Raji (cell line): ENCODE data around the gene CACNA1A.

Experiments used
- POLR2A ChIP-seq: IDR thresholded peaks from 2 replicates; pipeline ENCODE4 v1.6.1; 2011; ENCODE audit warnings: low read depth, low read length, control low read depth; ENCODE audit not compliant: insufficient read depth

The CACNA1A gene

DNA sequence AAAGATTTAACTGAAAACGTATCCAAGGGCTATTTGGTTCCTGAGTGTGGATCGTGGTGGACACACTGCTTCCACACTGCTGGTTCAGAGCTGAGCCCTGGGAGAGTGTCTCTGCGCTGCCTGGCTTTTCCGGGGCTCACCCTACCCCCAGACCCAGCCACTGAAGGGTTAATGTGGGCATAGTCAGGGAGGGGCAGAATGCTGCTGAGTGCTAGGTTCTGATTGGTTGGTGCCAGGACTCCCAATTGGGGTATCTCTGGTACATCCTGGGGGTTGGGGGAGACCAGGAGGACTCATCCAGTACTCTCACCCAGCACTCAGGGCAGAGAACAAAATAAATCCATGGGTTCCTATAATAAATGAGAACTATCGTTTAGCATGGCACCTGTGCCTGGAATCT is 142.3 kb downstream of the CACNA1A start:
- no peak for TF ChIP-seq POLR2A

DNA sequence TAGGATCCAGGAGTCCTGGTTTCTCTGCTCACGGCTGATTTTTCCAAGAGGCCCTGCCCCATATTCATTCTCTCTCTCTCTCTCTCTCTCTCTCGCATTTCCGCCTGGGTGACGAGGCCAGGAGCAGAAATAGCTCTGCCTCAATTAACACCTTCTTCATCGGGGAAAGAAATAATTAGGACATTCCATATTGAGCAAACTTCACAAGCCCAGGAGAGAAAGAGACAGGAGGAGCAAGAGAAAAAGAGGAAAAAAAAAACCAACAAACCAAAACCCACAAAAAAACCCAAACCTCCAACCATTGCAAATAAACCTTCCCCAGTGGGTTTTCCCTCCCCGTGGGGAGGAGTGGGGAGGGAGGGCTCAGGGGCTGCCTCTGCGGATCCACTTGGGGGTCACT is 143.0 kb downstream of the CACNA1A start:
- no peak for TF ChIP-seq POLR2A

DNA sequence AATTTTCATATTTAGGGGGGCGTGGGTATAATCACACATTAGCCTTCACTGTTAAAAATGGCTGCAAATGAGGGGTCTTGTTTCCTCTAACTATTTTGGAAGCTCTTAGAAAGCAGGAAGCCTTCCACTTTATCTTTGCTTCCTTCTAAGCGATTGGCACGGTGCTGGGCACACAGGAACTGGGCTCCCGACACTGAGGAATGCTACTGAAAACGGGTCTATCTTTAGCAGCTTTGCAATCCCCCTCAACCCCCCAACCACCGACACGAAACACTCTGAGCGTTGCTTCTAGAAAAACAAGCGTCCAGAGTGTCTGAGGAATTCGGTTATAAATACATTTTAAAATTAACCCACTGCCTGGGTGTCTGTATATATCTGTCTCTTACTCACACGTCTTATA is 143.6 kb downstream of the CACNA1A start:
- TF ChIP-seq POLR2A: no peak

DNA sequence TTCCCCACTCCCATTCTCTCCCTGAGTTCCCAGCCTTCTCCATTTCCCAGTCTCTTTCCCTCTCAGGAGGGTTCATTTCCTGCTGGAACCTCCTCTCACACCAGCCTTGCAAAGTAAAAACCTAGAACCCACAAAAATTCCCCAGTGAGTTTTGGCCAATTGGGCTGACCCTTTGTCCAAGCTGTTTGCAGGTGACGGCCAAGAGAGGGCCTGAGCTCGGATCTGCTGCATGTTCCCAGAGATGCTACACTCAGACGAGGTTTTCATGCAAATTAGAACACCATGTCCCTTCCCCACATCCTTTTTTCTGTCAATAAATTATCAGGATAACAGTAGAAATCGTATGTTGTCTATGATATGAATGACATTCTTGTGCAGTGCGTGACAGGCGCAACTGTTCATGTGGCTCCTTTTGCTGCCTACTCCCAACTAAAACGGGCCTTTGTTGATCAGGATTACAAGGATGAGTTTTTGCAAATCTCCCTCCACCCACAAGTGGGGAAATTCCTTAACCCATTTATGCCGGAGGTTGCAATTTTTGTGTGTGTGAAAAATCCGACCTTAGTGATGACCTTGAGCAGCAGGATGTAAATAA is 149.5 kb downstream of the CACNA1A start:
- TF ChIP-seq POLR2A: no peak

DNA sequence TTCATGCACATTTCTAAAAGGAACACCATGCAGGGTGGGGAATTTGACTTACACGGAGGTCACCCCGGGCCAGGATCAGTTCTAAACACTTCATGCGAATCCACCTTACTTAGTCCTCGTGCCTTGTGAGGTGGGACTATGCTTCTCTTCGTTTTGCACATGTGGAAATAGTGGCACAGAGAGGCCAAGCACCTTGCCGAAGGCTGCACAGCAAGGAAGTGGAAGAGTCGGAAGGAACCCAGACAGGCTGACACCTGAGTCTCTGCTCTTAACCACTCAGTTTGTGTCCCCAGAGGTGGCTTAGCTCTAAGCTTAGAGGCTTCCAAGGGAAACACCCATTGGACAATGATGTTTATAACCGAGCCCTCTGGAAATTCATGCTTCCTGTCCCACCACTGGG is 150.1 kb downstream of the CACNA1A start:
- no peak for TF ChIP-seq POLR2A

DNA sequence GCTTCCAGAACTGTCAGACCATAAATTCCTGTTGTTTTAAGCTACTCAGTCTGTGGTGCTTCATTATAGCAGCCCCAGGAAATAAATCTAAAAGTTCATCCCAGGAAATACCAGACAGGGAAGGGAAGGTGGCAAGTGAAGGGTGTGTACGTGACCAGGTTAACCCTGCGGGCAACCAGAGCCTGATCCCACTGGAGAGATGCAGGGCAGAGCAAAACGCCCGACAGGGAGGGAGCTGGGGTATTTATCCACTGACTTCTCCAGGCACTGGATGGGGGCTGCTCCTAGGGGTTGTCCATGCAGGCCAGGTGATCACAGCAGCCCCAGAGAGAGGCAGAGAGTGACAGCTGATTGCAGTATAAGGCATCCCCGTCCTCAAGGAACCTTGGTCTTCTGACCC is 150.9 kb downstream of the CACNA1A start:
- no peak for TF ChIP-seq POLR2A

DNA sequence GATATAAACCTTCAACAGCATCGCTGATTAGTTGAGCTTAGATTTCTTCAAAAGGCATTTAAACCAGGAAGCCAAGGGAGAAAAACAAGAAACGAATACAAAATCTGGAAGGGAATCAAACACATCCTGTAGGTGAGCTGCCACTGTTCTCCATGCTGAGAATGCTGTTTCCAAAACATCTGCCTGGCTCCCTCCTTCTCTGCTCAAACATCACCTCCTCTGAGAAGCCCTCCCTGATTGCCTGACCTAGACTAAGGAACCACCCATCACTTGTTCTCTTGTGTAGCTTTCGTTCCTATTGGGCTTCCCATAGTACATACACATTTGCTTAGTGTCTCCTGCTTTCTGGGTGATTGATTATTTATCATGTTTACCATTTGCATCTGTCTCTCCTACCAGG is 152.7 kb downstream of the CACNA1A start:
- TF ChIP-seq POLR2A: no peak

DNA sequence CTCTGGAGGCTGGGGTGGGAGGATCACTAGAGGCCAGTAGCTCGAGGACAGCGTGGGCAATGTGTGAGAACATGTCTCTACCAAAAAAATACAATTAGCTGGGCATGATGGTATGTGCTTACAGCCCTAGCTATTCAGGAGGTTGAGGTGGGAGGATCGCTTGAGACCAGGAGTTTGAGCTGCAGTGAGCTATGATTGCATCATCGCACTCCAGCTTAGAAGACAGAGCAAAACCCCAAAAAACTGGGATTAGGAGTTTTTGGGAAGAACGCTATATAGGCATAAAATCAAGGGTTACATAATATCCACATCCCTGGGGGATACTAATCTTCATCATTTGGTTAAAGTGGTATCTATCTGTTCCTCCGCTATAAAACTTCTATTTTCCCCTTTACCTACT is 155.5 kb downstream of the CACNA1A start:
- no peak for TF ChIP-seq POLR2A

DNA sequence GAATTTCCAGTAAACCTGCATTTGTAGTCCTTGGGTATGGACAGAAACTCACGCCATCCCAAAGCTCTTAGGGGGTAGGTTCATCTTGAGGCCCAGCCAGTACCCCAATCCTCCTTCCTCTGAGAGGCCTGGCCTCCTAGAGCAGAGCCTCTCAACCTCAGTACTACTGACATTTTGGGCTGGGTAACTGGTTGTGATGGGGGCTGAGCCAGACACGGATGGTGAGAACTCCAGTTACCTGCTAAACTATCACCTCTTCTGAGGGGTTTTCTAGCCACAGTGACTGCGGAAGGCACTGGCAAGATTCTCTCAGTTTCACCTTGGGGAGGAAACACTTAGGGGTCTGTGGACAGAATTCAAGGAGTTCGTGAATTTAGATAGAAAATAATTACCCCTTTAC is 156.2 kb downstream of the CACNA1A start:
- TF ChIP-seq POLR2A: no peak

DNA sequence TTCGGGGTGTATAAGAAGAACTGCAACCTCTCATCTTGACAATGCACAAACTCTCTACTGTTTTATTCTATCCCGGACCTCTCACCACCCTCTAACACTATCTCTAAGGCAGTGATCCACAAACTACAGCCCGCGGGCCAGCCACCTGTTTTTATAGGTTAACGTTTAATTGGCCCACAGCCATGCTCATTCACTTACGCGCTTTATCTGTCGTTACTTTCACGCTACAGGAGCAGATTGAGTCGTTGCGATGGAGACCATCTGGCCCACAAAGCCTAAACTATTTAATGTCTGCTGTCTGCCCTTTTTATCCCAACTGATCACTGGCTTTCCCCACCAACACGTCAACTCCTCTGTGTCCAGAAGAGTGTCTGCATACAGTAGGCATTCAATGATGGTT is 158.9 kb downstream of the CACNA1A start:
- TF ChIP-seq POLR2A: no peak

DNA sequence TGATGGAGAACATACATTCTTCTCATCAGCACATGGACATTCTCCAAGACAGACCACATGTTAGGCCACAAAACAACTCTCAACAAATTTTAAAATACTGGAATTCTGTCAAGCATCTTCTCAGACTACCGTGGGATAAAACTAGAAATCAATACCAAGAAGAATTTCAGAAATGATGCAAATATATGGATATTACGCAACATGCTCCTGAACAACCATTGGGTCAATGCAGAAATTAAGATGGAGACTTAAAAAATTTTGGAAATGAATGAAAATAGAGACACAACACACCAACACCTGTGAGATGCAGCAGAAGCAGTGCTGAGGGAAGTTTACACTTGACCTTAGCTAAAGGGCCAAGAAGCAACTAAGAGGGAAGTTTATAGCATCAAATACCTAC is 162.8 kb downstream of the CACNA1A start:
- no peak for TF ChIP-seq POLR2A

DNA sequence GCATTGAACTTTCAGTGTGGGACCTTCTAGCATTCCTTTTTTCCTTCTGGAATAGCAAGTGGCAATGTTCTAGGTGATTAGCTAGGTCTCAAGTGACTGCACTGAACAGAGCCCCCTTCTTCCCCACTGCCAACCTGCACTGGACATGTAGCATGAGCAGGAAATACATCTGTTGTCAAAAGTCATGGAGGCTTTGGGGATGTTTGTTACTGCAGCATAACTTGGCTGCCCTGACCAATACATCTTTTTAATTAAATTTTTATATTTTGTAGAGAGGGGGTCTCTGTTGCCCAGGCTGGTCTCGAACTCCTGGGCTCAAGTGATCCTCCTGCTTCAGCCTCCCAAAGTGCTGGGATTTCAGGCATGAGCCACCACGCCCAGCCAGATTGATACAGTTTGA is 163.6 kb downstream of the CACNA1A start:
- TF ChIP-seq POLR2A: no peak

DNA sequence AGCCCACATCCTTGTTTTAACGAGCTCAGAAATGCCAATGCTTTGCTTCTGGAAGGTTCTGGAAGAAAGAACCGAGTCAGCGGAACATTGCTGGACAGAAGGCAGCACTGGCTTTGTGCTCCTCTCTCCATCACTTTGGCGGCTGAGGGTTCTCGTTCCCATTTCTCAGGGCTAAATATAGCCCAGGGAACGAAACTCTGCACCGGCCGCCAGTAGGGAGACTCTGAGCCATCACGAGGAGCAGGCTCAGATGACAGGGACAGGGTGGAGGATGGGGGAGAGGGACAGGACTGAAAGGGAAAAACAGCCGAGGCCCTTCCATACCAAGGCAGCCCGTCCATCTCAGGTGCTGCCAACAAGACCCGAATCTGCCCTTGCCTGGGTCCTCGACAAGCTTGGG is 166.4 kb downstream of the CACNA1A start:
- no peak for TF ChIP-seq POLR2A

DNA sequence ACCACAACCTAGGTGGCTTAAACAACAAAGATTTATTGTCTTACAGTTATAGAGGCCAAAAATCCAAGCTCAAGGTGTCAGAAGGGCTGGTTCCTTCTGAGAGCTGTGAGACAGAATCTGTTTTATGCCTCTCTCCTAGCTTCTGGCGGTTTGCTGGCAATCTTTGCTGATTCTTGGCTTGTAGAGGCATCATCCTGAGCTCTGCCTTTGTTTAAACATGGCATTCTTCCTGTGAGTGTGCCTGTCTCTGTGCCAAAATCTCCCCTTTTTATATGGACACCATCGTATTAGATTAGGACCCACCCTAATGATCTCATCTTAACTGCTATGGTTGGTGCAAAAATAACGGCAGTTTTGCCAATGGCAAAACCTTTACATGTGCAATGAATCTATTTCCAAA is 169.1 kb downstream of the CACNA1A start:
- no peak for TF ChIP-seq POLR2A

DNA sequence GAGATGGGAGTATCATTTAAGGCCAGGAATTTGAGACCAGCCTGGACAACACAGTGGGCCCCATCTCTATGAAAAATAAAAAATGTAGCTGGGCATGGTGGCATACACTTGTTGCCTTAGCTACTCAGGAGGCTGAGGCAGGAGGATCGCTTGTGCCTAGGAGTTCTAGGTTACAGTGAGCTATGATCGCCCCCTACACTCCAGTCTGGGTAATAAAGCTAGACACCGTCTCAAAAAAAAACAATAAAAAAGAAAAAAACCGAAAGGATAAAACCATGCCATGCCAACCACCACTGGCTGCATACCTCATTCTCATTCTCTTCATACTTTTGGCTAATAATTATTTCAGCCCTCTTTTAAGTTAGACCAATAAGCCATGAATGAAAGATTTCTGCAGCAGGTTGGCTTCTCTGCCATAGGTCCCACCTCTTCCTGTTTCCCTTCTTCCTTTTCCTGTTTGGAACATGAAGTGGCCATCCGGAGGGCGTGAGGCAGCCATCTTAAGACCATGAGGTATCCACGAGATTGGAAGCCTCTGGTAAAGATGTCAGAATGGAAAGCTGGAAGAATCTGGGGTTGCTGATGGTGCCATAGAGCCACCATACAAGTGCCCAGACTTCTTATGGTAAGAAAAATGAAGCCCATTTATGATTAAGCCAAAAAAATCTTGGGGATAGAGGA is 171.3 kb downstream of the CACNA1A start:
- TF ChIP-seq POLR2A: no peak

DNA sequence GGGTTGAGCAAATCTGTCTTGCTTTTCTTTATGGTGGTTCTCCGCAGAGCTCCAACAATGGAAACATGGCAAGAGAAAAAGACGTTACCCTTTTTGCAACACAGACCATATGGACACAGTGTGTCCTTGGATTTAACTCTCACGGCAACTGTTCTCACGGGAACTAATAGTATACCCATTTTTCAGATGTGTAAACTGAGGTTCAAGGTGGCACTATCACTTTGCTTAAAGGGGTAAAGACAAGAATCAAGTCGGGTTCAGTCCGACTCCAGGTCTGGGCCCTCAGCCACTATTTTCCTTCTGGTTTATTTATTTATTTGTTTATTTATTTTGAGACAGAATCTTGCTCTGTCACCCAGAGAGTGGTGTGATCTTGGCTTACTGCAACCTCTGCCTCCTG is 176.0 kb downstream of the CACNA1A start:
- no peak for TF ChIP-seq POLR2A

DNA sequence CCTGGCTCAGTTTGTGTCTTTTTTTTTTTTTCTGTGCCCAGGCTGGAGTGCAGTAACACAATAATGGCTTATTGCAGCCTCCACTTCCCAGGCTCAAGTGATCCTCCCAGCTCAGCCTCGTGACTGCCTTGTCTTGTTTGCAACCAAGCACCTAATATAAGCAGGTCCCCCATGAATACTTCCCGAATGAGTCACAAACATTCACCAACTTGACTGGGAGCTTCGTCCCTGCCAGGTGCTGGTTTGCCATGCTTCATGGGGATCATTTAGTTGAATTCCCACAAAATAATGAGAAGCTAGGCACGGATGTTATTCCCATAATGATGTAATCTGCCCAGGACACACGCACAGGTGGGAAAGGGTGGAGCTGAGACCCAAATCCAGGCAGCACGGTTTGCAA is 176.5 kb downstream of the CACNA1A start:
- no peak for TF ChIP-seq POLR2A
